NCI-H446 treated with DMSO at 0.1 percent for 48 hours (cell line): ENCODE measurements around the gene TRMT2A.
"Not testable (repeated sequence)": the region's sequence is repeated elsewhere in the genome, so short reads cannot be mapped to it uniquely, and the experiment has no call there.

Source experiments
- DNase-seq: peaks from one replicate; lab custom pipeline; 2025; lab: John Stamatoyannopoulos, UW

TRMT2A gene, protein sequence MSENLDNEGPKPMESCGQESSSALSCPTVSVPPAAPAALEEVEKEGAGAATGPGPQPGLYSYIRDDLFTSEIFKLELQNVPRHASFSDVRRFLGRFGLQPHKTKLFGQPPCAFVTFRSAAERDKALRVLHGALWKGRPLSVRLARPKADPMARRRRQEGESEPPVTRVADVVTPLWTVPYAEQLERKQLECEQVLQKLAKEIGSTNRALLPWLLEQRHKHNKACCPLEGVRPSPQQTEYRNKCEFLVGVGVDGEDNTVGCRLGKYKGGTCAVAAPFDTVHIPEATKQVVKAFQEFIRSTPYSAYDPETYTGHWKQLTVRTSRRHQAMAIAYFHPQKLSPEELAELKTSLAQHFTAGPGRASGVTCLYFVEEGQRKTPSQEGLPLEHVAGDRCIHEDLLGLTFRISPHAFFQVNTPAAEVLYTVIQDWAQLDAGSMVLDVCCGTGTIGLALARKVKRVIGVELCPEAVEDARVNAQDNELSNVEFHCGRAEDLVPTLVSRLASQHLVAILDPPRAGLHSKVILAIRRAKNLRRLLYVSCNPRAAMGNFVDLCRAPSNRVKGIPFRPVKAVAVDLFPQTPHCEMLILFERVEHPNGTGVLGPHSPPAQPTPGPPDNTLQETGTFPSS

DNA sequence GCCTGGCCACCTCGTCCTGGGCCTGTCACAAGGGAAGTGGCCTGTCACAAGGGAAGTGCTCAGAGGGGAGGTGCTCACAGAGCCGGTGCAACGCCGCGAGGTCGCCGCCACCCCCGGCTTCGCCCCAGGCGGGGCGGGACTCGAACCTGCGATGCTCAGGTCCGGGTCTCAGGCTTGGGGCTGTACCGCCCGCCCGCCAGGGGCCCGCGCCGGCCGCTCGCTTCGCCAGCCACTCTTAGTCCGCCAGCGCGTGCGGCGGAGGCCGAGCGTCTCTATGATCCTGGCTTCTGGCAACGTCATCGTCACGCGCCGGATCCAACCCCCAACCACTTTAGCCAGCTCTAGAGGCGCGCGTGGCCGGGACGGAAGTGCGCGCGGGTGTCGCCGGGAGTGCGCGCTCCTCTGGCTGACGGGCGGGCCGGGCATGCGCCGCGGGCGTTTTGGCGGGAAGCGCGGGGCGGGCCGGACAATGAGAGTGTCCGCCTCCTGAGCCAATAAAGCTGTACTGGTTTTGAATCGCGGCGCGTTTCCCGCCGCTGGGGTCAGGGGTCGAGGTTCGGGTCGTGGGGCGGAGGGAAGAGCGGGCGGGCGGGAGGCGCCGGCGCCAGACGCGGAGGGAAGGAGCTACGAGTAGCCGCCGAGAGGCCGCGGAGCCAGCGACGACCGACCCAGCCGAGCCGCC lies at the start of gene TRMT2A:
TRMT2A (minus strand) TSS at position 276 of the 682 bp plus-strand sequence. CDS start 320 bp downstream, outside the sequence.
- peak; percentile 96 for DNase-seq

- no peak for DNase-seq
Measured at GRCh38 chr22:20166703-20167102, 49.7 kb upstream of the TRMT2A start.

DNA sequence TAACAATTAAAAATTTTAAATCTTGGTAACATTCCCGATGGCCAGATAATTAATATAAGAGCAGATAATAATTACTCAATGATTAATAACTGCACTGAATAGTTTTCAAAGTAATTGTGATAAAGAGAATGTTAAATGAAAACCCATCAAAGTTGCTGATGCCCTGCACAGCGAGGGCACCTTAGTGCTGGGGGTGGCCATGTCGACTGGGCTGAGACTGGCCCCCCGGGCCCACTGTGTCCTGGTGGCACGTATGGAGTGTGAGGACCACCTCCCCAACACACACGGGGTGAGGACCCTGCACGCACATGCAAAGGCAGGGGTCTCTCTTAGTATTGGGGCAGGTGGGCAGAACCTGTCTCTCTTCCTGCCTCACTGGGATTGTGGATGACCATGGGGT lies 48.9 kb upstream of the TRMT2A start:
- DNase-seq, result no peak

DNA sequence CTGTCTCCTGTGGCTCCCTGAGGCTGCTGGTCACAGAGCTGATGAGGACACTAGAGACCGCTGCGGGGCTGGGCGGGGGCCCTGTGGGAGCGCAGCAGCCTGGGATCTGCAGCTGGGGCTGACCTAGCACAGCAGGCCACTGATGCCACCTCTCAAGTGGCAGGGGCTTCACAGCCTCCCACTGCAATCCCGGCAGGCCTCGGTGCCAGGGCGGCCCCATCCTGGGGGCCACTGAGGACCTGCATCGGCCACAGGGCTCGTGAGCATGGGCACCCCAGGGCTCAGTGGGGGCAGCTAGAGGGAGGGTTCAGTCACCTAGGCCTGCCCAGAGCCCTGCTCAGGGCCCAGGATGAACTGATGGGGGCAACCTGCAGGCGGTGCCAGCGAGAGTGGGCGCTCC lies 48.4 kb upstream of the TRMT2A start:
- no peak for DNase-seq

DNA sequence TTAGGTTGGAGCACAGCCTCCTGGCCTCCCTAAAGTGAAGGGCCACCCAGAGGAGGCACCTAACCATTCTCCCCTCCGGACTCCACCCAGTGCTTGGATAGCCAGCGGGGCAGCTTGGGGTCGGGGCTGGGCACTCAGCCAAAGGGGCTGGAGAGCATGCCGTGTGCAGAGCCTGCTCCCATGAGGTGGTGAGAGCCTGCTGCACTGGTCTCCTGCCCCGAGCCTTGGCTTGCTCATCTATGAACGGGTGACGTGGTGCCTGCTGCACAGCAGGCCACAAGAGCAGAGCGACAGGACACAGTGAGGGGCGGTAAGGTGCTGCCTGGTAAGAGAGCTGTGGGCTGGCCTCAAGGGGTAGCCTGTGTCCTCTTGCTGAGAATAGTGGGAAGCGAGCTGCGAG lies 47.8 kb upstream of the TRMT2A start:
- DNase-seq, result no peak

DNA sequence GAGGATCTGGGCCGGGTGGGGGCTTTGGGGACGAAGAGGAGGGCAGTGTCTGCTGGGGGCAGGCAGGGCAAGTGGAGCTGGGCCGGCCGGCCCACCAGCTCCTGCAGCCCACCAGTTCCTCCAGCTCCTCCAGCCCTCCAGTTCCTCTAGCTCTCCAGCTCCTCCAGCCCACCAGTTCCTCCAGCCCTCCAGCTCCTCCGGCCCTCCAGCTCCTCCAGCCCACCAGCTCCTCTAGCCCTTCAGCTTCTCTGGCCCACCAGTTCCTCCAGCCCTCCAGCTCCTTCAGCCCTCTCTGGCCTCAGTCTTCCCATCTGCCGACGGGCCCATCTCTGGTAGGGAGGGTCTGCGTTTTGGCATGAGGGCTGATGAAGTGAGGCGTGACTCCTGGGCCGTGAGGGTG lies 43.0 kb upstream of the TRMT2A start:
- no peak for DNase-seq

GRCh38 chr22:20159531-20159930 lies 42.5 kb upstream of the TRMT2A start:
- not testable (repeated sequence) for DNase-seq

DNA sequence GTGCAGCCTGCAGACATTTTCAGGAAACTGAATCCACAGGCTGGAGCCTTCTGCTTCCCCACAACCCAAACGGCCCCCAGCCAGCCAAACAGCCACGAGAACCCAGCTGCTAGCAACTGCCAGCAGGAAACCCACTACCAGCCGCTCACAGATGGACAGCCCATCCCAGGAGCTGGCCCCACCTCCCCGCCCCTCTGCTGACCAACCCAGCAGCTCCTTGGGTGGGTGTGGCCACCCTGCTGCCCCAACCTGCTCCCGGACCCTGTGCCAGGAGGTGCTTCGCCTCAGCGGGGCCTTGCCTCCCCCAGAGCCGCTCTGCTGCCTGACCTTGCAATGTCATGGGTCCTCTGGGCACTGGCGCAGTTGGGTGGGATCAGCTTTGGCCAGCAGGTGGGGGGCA lies 42.0 kb upstream of the TRMT2A start:
- no peak for DNase-seq

GRCh38 chr22:20158391-20159036 lies 41.5 kb upstream of the TRMT2A start:
- DNase-seq, result no peak

- no peak for DNase-seq
Measured at GRCh38 chr22:20157430-20158183, 40.6 kb upstream of the TRMT2A start.

DNA sequence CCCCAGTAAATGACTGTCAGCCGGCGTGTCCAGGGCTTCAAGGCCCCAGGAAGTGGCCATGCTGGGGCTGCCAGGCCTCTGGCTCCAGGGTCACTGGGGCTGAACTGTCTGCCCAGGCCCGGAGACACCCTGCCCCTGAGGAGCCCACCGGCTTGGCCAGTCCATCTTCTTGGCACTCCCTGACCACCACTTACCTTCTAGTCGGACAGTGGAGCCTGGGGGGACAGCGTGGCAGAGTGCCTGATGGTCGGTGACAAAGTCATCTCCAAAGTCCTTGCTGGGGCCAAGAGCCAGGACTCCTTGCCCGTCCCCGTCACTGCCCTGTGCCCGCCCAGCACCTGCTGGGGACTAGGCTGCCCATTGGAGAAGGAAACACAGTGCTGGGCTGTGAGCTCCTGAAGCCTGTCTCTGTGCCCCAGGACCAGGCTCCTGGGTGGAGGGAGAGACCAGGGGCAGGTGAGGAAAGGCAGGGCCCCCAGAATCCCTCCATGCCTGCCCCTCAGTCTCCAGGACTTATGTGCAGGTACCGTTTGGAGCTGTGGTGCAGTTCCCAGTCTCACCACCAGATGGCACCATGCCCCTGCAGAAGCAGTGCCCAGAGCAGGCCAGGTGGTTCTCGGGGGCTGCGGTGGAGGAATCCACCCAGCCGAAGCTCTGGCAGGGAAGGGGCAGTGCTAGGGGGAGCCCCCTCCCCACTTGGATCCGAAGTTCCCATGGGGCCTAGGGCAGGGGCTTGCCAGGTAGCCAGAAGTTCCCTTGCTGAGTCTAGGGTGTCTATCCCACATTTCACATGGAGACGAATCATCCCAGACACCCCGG lies 39.8 kb upstream of the TRMT2A start:
- DNase-seq, result peak; percentile 31

DNA sequence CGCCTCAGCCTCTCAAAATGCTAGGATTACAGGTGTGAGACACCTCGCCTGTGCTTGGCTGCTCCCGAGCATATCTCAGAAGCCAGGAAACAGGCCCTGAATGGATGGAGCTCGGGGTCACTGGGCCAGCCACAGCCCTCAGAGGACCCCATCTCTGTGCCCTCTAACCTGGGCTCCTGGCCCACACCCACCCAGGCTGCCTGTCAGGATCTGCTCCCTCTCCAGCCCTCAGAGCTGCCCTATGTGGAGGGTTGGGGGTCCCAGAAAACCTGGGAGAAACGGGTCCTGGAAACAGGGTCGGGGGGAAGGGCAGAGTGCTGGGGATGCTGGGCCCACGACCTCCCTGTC lies 39.0 kb upstream of the TRMT2A start:
- DNase-seq, result no peak

DNA sequence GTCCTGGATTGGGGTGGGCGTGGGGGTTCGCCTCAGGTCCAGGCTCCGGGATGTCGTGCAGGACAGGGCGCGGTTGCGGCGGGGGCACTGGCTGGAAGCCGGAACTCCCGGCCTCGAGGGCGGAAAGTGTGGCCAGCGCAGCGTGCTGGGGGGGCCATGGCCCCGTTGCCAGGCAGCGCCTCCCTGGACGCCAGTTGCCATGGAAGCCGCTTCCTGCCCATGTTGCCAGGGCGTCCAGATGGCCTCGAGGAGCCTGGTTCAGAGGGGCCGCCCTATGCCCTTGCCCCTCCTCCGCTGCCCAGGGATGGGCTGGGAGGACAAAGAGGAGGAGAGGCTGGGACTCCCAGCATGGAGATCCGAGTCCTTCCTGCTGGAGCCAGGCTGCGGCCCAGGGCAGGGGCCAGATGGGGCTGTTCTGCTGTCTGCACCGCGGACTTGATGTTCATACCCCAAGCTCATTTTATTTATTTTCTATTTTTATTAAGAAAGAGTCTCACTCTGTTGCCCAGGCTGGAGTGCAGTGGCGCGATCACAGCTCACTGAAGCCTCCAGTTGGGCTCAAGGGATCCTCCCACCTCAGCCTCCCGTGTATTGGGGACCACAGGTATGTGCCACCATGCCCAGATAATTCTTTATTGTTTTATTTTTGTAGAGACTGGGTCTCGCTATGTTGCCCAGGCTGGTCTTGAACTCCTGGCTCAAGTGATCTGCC lies 38.5 kb upstream of the TRMT2A start:
- DNase-seq, result peak; percentile 15

DNA sequence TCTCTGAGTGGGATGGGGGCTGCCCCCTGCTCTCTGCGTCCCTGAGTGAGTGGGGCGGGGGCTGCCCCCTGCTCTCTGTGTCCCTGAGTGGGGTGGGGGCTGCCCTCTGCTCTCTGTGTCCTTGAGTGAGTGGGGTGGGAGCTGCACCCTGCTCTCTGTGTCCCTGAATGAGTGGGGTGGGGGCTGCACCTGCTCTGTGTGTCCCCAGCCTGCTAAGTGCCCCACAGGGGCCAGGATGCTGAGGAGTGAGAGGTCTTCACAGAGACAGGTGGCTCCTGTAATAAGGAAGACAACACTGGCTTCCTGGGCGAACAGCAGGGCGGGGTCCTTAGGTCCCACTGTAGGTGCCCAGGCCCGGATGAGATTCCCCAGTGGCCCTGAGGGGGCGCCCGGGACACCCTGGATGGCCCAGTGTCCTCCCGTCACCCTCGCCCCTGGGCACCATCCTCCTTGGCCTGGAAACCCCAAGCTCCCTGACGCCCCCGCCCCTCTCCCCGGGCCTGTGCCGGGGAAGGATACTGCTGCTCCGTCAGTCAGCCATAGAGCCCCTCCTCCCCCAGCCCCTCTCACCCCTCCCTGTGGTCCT lies 37.7 kb upstream of the TRMT2A start:
- DNase-seq, result no peak

GRCh38 chr22:20153945-20154344 lies 36.9 kb upstream of the TRMT2A start:
- DNase-seq, result no peak

DNA sequence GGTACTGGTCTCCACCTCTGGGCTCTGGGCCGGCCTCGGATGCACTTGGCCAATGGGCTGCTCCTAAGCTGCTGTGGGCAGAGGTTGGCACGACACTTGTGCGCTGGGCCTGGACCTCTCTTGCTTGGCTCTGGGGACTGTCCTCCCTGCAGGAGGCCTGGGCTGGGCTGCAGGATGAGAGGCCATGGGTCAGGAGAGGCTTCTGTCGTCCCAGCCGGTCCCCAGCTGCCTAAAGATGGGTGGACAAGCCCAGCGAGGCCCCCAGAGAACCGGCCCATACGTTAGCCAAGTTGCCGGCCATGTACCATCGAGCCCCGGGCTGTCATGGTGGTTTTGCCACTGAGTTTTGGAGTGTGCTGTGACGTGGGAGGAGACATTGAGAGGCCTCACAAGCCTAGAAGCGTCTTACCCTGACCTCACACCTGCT lies 35.5 kb upstream of the TRMT2A start:
- no peak for DNase-seq

GRCh38 chr22:20151276-20151588 lies 34.2 kb upstream of the TRMT2A start:
- DNase-seq, result no peak

DNA sequence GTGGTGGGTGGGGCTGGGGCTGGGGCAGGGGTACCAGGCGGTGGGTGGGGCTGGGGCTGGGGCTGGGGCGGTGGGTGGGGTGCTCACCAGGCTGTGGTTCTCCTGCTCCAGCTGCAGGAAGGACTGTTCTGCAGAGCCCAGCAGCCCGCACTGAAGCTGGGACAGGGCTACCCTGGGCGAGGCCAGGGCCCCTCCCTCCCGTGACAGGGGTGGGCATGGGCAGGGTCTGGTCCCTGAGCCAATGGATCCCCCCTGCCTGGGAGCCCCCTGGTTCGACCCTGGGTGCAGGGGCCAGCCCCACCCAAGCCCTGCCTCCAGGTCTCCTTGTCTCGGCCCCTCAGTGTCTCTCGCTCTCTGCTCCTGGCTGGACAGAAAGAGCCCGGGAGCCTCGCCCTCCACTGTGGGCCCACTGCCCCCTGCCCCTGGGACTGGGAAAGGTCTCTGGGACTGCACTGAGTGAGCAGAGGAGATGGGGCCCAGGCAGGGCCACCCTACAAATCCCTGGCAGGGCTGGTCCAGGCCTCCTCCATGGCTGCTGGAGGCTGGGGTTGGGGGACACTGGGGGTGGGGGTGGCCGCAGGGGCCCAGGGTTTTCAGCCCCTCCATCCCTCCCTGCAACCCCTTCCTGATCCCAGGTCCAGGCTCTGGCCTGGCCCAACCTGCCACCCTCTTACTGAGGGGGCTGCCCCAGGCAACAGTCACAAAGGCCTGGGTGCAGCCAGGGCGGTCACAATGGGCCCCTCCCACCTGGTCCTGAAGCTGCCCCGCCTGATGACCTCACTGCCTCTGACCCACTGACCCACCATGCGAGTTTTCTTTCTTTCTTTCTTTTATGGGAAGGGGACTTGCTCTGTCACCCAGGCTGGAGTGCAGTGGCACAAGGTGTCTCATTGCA lies 33.6 kb upstream of the TRMT2A start, which contains the start of gene CCDC188:
CCDC188 (minus strand) TSS at position 675 of the 895 bp plus-strand sequence; CDS start at position 606, 69 bp downstream.
- DNase-seq, result no peak
